Right ventricle myocardium inferior (tissue), 1 donor: ENCODE measurements around the gene VCX3A. TPM values are rescaled to one million over a fixed set of nuclear protein-coding genes. Genes with fewer than 3 reads are reported as not detected.
"Not testable (repeated sequence)": the region's sequence is repeated elsewhere in the genome, so short reads cannot be mapped to it uniquely, and the experiment has no call there.

Experiments
- ATAC-seq: fragments of 200-7000 bp; cut with Tn5 transposase; one replicate; pipeline ENCODE4 v1.9.1; 2020; ENCODE audit warnings: mild to moderate bottlenecking, moderate library complexity
- DNase-seq: peaks from one replicate; pipeline ENCODE4 v3.0.0; 2021; ENCODE audit errors: missing footprints
- intact Hi-C: fragments of 100-400 bp; cut with DNase I; formaldehyde crosslinking; loops from one replicate; pipeline ENCODE4 v1.11.0; 2022
- long read RNA-seq: library from polyadenylated mRNA; unstranded; transcript quantifications from one replicate; pipeline ENCODE4 v2.0.0, GENCODE V29; 2021
- total RNA-seq: library from RNA; stranded (reverse); fragmentation: NEBNext Ultra II Directional; extraction: Animal tissue kit (Norgen Biotek cat#: 25700); gene quantifications from one replicate; pipeline ENCODE4 v1.2.1, GENCODE V29; 2021
- donor health status: DM: no; HTN: yes; CAD: no; lungs with severe emphysema.

The VCX3A gene
- not detected for total RNA-seq
- long read RNA-seq: 0 reads

- ATAC-seq, DNase-seq, intact Hi-C loops: not testable (repeated sequence)
These were observed at the start of gene VCX3A for GRCh38 chrX:6535018-6535417. Gene VCX3A (minus strand): TSS chrX:6535118. CDS start chrX:6534497, 621 bp downstream.

DNA sequence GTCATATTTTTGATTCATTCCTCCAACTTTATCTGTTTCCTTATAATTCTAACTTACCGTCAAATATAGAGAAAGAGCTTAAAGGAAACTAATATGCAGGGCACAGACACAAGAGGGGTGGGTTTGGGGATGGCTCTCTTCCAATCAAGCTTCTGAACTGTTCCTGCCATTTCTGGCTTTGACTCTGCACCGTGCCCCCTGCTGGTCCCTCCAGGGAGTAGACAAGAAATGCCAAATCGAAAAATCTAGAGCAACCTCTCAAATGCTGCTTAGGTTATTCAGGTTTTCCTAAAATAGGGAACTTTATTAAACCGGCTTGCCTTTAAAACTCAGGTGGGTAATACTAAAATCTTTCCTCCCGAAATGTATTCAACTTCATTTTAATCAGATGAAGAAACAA lies 39.8 kb upstream of the VCX3A start:
- intact Hi-C loops: no loop called here
- no peak for ATAC-seq

GRCh38 chrX:6568031-6568430 lies 33.1 kb upstream of the VCX3A start:
- DNase-seq: no peak
- intact Hi-C loops: no loop called here
- no peak for ATAC-seq

More for the DNA sequence above, 39.8 kb upstream of the VCX3A start:
- DNase-seq: no peak

DNA sequence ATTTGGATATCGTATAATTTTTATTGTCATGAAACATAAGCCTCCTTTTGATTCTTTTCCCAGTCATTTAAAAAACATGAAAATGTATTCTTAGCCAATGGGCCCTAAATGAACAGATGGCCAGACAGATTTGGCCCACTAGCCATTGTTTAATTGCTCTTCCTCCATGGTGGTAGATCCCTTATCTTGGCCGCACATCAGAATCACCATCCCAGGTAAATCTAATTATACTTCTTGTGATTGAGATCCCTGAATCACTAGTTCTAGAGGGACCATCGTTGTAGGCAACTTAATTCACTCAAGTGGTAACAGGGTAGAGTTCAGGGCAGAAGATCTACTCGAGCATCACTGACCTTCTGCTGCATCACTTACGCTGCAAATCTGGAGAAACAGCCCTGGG lies 24.1 kb upstream of the VCX3A start:
- ATAC-seq (no peak), DNase-seq (no peak)
- intact Hi-C loops: no loop called here

- DNase-seq (no peak), ATAC-seq (no peak)
- intact Hi-C loops: no loop called here
These were observed 22.8 kb upstream of the VCX3A start for GRCh38 chrX:6557690-6558089.

DNA sequence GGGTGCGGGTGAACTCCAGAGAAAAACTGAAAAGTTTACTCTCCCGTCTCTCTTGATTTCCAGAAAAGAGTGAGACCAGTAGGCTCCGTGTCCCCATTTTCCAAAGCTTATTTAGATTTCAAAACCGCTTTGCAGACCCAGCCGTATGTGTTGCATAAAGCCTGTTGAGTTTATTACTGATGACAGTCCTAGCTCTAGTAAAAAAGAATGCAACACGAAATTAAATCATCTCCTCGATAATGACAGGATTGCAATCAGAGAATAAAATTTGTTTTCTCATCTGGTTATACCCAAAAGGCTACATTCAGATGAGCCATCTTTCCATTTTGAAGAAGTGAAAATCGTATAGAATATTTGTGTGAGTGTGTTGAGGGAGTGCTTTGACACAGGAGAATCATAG lies 16.1 kb upstream of the VCX3A start:
- ATAC-seq: no peak
- DNase-seq: no peak
- intact Hi-C loops: no loop called here

DNA sequence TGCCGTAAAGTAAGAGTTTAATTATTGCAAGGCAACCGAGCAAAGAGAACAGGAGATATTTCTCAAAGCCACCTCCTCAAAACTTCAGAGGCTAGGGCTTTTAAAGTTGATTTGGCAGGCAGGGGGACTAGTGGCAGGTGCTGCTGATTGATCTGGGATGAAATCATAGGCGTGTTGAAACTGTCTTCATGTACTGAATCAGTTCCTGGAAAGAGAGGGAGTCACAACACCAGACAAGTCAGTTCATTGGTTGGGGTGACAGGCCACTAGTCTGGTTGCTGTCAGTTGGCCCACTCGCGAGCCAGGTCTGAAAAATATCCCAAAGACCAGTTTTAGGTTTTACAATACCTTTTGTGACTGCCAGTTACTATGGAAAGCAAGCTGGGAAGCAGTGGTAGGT lies 10.8 kb upstream of the VCX3A start:
- no peak for DNase-seq
- ATAC-seq: no peak
- intact Hi-C loops: no loop called here

DNA sequence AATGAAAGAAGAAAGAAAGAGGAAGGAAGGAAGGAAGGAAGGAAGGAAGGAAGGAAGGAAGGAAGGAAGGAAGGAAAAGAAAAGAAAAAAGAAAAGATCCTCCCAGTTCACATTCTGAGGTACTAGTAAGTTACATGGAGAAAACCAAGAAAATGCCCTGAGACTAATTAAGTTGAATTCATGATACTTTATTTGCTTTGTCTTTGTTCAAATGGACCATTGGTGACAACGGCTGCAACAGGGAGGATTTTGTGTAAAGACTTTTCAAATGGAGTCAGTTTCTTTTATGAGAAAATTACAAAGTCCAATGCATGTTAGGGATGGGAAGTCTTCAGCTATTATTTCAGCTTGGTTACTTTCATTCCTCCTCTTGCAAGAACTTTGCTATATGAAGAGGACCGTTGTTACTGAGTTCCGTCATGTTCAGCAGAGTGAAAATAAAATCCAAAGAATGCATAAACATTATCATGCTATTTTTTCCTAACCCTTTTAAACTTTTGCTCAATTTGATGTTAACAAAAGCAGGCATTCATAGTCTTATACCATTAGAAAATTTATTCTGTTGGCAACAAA lies 8.3 kb downstream of the VCX3A start:
- no peak for DNase-seq
- no peak for ATAC-seq
- intact Hi-C loops: no loop called here

GRCh38 chrX:6517376-6517775 lies 17.5 kb downstream of the VCX3A start:
- intact Hi-C loops: no loop called here
- DNase-seq: no peak
- ATAC-seq: no peak

GRCh38 chrX:6506444-6506843 lies 28.5 kb downstream of the VCX3A start:
- intact Hi-C loops: no loop called here
- no peak for ATAC-seq
- DNase-seq: no peak

GRCh38 chrX:6505960-6506359 lies 29.0 kb downstream of the VCX3A start:
- DNase-seq: no peak
- ATAC-seq: no peak
- intact Hi-C loops: no loop called here

DNA sequence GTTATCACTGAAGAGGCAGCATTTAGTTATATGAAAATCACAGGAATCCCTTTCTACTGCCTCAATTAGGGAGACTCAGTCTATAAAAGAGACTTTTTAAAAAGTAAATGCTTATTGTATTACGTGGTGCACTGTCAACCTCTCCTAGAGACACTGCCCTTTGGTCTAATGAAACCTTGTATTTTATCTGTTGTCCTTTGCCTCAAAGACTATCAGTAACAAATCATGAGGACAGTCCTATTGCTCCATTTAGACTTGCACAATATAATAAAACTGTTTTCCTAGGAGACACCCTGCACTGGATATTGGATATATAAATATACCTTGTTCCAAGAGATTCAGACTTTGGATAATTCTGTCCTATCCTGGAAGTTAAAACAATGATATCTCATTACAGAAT lies 34.2 kb downstream of the VCX3A start:
- DNase-seq: no peak
- intact Hi-C loops: no loop called here
- ATAC-seq: no peak

DNA sequence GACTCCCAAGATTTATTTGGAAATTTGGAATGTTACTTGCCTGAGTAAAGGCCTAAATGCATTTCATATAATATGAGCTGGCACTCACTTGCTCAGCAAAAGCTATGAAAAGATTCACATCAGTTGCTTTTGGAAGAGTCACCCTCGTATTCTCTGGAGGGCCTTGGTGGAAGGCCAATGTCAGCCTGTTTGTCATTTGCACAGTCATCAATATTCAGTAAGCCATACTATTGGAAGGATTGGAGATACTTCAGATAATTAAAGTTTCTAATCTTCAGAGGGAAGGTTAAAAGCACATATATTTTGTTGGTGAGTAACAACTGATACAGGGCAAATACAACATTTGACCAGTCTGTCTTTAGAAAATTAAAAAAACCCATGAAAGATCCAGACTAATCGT lies 36.6 kb downstream of the VCX3A start:
- no peak for ATAC-seq
- no peak for DNase-seq
- intact Hi-C loops: no loop called here
